SK-N-SH (cell line): ENCODE measurements around the gene BAIAP2L1.

Experiments used
- CTCF ChIP-seq: fragments of 200-600 bp; sonication (generic); IDR thresholded peaks from 2 replicates; pipeline ENCODE4 v1.6.1; 2017; ENCODE audit warnings: antibody characterized with exemption, mild to moderate bottlenecking, moderate library complexity
- RCOR1 ChIP-seq: fragments of 150-350 bp; IDR thresholded peaks from 2 replicates; pipeline ENCODE4 v1.6.1; 2017; ENCODE audit warnings: antibody characterized with exemption, low read length
- REST ChIP-seq: IDR thresholded peaks from 2 replicates; pipeline ENCODE4 v1.6.1; 2012; ENCODE audit warnings: mild to moderate bottlenecking, low read depth, low read length, moderate library complexity
- TEAD4 ChIP-seq: IDR thresholded peaks from 2 replicates; pipeline ENCODE4 v1.4.0; 2012; ENCODE audit warnings: mild to moderate bottlenecking, borderline replicate concordance; ENCODE audit not compliant: insufficient read depth

GRCh38 chr7:98330926-98331529 is 69.9 kb downstream of the BAIAP2L1 start:
- TF ChIP-seq REST (no peak), RCOR1 (no peak), TEAD4 (no peak), CTCF (no peak)
